Endodermal cell (in vitro differentiated cells): ENCODE results near the gene MUC15. TPM values are rescaled to one million over a fixed set of nuclear protein-coding genes. Genes with fewer than 3 reads are reported as not detected.

Experiments used
- DNase-seq: peaks from one replicate; pipeline ENCODE4 v3.0.0-alpha.2; 2017
- H3K27ac ChIP-seq: 2 replicates; pipeline ENCODE4 v1.5.1; 2013; ENCODE audit warnings: mild to moderate bottlenecking, low read depth, low read length, moderate library complexity
- H3K27me3 ChIP-seq: 2 replicates; pipeline ENCODE4 v1.6.1; 2013; ENCODE audit warnings: mild to moderate bottlenecking, low read length, moderate library complexity; ENCODE audit not compliant: insufficient read depth, control insufficient read depth, poor library complexity, severe bottlenecking
- H3K36me3 ChIP-seq: 2 replicates; pipeline ENCODE4 v1.7.0; 2013; ENCODE audit warnings: mild to moderate bottlenecking, low read length, moderate library complexity; ENCODE audit not compliant: control insufficient read depth, insufficient read depth
- H3K4me1 ChIP-seq: one replicate; pipeline ENCODE4 v1.7.0; 2013; ENCODE audit warnings: low read length; ENCODE audit not compliant: control insufficient read depth, insufficient read depth
- H3K4me3 ChIP-seq: 2 replicates; pipeline ENCODE4 v1.5.1; 2013; ENCODE audit warnings: mild to moderate bottlenecking, low read length, moderate library complexity
- H3K9ac ChIP-seq: 2 replicates; pipeline ENCODE4 v1.6.1; 2013; ENCODE audit warnings: mild to moderate bottlenecking, low read length, moderate library complexity; ENCODE audit not compliant: poor library complexity, severe bottlenecking; ENCODE audit errors: extremely low read depth
- H3K9me3 ChIP-seq: 2 replicates; pipeline ENCODE4 v1.6.1; 2013; ENCODE audit warnings: mild to moderate bottlenecking, low read length, moderate library complexity; ENCODE audit not compliant: control insufficient read depth
- H3K27ac Mint-ChIP-seq: 2 replicates; pipeline ENCODE4 v1.8.0; 2020; ENCODE audit warnings: mixed read lengths
- H3K27me3 Mint-ChIP-seq: 2 replicates; pipeline ENCODE4 v1.8.0; 2021; ENCODE audit warnings: mild to moderate bottlenecking, mixed read lengths; ENCODE audit not compliant: insufficient read depth
- H3K36me3 Mint-ChIP-seq: 2 replicates; pipeline ENCODE4 v1.8.0; 2020; ENCODE audit warnings: low read depth, mixed read lengths
- H3K4me1 Mint-ChIP-seq: 2 replicates; pipeline ENCODE4 v1.8.0; 2020; ENCODE audit warnings: mixed read lengths
- H3K4me3 Mint-ChIP-seq: 2 replicates; pipeline ENCODE4 v1.8.0; 2020; ENCODE audit warnings: mild to moderate bottlenecking, moderate library complexity, mixed read lengths
- H3K9me3 Mint-ChIP-seq: 2 replicates; pipeline ENCODE4 v1.8.0; 2020; ENCODE audit warnings: mild to moderate bottlenecking, mixed read lengths
- WGBS, 2 experiments: methylation state at CpG; one replicate each; pipeline versions ENCODE4 v1.1.5 to v1.1.7; 2013; ENCODE audit warnings: missing lambda C conversion rate in 2 of 2, mixed read lengths in 1 of 2; ENCODE audit not compliant: insufficient coverage in 1 of 2, insufficient read length in 1 of 2; 5-methylcytosine and 5-hydroxymethylcytosine counted together
- total RNA-seq, 2 donors: library from RNA; stranded (reverse); fragmentation: NEBNext Ultra II Directional in 1 of 2; extraction: Animal tissue kit (Norgen Biotek cat#: 25700) in 1 of 2; gene quantifications; 2 replicates in 1 of 2; 3 replicates in 1 of 2; pipeline ENCODE4 v1.2.1, GENCODE V29; 2021
- TF ChIP-seq, protein P1 (sequence below): fragments of 200-600 bp; sonication (generic); conservative IDR thresholded peaks from 2 replicates; pipeline ENCODE4 v1.5.0; 2021; ENCODE audit warnings: antibody characterized with exemption, mild to moderate bottlenecking

MUC15 gene
- total RNA-seq, 2 donors from 2014 or later, result not detected

DNA sequence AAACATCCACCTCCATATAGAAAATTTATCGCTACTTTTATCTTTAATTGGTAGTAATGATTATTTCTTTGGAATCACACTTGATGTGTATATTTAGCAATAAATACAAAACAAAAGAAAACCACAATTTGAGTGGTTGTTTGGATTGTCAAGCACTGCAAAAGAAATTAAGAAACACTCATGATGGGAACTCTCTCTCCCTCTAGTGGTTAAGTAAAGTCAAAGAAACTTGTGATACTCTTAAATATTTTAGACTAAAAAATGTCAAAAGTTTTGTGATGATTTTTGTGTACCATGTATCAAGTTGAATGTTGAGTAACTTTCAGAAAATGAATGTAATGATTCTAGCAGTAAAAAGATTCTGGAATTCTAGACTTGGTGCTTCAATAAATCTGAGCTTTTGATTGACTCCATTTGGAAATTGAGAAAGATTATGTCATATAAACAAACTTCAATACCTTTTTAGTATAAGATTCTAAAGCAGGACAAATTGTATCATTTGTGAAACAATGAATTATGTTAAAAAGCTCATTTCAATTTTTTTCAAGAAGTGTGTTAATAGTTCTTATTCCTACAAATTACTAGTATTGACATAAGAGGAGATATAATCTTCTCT, 20.8 kb downstream of the MUC15 start:
- no CpG with 5 or more reads among the region's 1 CpG for WGBS, 2 experiments
- H3K4me1 Mint-ChIP-seq, result no peaks in the 10 kb centered on the region
- no peaks in the 10 kb centered on the region for H3K27me3 Mint-ChIP-seq
- H3K4me3 Mint-ChIP-seq, result no peak overlapping the region
- Histone ChIP-seq H3K36me3 (no peaks in the 10 kb centered on the region), H3K4me3 (no peak overlapping the region), H3K9me3 (no peaks in the 10 kb centered on the region), H3K4me1 (no peaks in the 10 kb centered on the region), H3K9ac (no peak overlapping the region), H3K27ac (no peak overlapping the region), H3K27me3 (no peaks in the 10 kb centered on the region)
- no peaks in the 10 kb centered on the region for H3K36me3 Mint-ChIP-seq
- no peak overlapping the region for H3K27ac Mint-ChIP-seq
- no peaks in the 10 kb centered on the region for H3K9me3 Mint-ChIP-seq
- DNase-seq, result no peak
- TF ChIP-seq, protein P1, sequence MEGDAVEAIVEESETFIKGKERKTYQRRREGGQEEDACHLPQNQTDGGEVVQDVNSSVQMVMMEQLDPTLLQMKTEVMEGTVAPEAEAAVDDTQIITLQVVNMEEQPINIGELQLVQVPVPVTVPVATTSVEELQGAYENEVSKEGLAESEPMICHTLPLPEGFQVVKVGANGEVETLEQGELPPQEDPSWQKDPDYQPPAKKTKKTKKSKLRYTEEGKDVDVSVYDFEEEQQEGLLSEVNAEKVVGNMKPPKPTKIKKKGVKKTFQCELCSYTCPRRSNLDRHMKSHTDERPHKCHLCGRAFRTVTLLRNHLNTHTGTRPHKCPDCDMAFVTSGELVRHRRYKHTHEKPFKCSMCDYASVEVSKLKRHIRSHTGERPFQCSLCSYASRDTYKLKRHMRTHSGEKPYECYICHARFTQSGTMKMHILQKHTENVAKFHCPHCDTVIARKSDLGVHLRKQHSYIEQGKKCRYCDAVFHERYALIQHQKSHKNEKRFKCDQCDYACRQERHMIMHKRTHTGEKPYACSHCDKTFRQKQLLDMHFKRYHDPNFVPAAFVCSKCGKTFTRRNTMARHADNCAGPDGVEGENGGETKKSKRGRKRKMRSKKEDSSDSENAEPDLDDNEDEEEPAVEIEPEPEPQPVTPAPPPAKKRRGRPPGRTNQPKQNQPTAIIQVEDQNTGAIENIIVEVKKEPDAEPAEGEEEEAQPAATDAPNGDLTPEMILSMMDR, result peak; percentile 77

DNA sequence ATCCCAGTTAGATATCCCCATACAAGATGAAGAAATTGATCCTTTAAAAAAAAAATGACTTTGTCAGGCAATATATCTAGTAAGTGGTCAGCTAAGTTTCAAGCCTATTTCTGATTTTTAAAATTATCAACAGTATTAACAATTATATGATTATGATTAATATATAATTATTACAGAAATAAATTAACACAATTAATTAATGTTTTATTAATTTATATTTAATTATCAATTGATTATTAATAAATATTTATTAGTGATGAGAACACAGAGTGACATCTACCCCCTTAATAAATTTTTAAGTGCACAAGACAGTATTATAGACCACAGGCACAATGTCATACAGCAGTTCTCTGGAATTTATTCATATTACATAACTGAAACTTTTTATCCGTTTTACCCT, 22.0 kb downstream of the MUC15 start:
- no peaks in the 10 kb centered on the region for H3K9me3 Mint-ChIP-seq

DNA sequence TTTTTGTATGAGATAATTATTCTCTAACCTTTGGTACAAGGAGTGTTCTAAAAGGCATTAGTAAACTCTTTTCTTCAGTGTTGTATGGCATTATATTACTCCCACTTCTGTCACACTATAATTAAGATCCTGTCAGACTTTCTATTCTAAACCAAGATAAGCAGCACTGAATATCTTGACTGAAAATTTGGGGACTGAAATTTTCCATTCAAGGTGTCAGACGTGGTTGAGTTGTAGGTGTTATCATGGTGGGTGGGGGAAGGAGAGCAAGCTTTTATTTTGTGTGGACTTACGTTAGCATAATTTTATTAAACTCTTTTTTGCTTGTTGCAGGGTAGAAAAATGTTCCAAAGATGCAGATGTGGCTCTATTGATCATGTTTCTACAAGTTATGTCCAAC, 22.9 kb downstream of the MUC15 start:
- no peak overlapping the region for H3K27ac Mint-ChIP-seq

More for the DNA sequence above, 22.0 kb downstream of the MUC15 start:
- Histone ChIP-seq H3K4me3 (no peak overlapping the region), H3K9ac (no peak overlapping the region), H3K9me3 (no peaks in the 10 kb centered on the region), H3K36me3 (no peaks in the 10 kb centered on the region), H3K27ac (no peak overlapping the region), H3K4me1 (no peaks in the 10 kb centered on the region), H3K27me3 (no peaks in the 10 kb centered on the region)
- no peak for DNase-seq
- Mint-ChIP-seq H3K4me1 (no peaks in the 10 kb centered on the region), H3K4me3 (no peak overlapping the region), H3K27ac (no peak overlapping the region), H3K27me3 (no peaks in the 10 kb centered on the region), H3K36me3 (no peaks in the 10 kb centered on the region)
- TF ChIP-seq, protein P1, result no peak
- 100% methylated on average over 1 of the region's 1 CpG; no CpG with 5 or more reads in 1 of the 2 experiments for WGBS, 2 experiments

More for the DNA sequence above, 22.9 kb downstream of the MUC15 start:
- 50% methylated on average over 2 of the region's 2 CpGs; no CpG with 5 or more reads in 1 of the 2 experiments for WGBS, 2 experiments
- no peaks in the 10 kb centered on the region for H3K4me1 Mint-ChIP-seq
- no peaks in the 10 kb centered on the region for H3K36me3 Mint-ChIP-seq
- no peaks in the 10 kb centered on the region for H3K9me3 Mint-ChIP-seq
- TF ChIP-seq, protein P1, result no peak
- no peaks in the 10 kb centered on the region for H3K27me3 Mint-ChIP-seq
- DNase-seq, result no peak
- no peak overlapping the region for H3K4me3 ChIP-seq
- H3K27me3 ChIP-seq, result no peaks in the 10 kb centered on the region
- H3K4me1 ChIP-seq, result no peaks in the 10 kb centered on the region
- no peak overlapping the region for H3K27ac ChIP-seq
- no peaks in the 10 kb centered on the region for H3K9me3 ChIP-seq
- H3K9ac ChIP-seq, result no peak overlapping the region
- no peak overlapping the region for H3K4me3 Mint-ChIP-seq
- H3K36me3 ChIP-seq, result no peaks in the 10 kb centered on the region
